Stimulated activated CD8-positive, alpha-beta memory T cell treated with anti-CD3 and anti-CD28 coated beads, Interleukin-4, amount 100 ng/mL, for 1 hour (primary cell): ENCODE results near the gene MAGEF1.
"Not testable (repeated sequence)": the region's sequence is repeated elsewhere in the genome, so short reads cannot be mapped to it uniquely, and the experiment has no call there.

Experiments used
- DNase-seq, 2 donors: peaks; one replicate each; pipeline ENCODE4 v3.0.0-alpha.2; 2020; ENCODE audit warnings: low read depth in 2 of 2, low spot score in 1 of 2

MAGEF1 gene

DNA sequence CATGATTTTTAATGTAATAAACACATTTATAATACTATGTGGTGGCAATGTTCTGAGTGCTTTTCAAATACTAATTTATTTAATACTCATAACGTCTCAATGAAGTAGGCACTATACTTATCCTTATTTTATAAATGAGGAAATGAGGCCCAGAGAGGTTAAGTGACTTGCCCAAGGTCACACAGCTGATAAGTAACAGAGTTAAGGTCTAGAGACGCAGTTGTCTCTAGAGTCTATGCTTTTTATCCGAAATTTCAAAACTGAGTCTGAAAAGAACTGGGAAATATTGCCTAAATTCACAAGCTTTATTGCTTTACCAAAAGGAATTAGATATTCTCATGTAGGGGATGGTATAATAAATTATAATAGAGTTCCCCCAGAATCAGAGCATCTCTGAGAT, 31.4 kb upstream of the MAGEF1 start:
- DNase-seq: no peak

- DNase-seq: no peak
Observed at GRCh38 chr3:184742676-184743135, 30.8 kb upstream of the MAGEF1 start.

DNA sequence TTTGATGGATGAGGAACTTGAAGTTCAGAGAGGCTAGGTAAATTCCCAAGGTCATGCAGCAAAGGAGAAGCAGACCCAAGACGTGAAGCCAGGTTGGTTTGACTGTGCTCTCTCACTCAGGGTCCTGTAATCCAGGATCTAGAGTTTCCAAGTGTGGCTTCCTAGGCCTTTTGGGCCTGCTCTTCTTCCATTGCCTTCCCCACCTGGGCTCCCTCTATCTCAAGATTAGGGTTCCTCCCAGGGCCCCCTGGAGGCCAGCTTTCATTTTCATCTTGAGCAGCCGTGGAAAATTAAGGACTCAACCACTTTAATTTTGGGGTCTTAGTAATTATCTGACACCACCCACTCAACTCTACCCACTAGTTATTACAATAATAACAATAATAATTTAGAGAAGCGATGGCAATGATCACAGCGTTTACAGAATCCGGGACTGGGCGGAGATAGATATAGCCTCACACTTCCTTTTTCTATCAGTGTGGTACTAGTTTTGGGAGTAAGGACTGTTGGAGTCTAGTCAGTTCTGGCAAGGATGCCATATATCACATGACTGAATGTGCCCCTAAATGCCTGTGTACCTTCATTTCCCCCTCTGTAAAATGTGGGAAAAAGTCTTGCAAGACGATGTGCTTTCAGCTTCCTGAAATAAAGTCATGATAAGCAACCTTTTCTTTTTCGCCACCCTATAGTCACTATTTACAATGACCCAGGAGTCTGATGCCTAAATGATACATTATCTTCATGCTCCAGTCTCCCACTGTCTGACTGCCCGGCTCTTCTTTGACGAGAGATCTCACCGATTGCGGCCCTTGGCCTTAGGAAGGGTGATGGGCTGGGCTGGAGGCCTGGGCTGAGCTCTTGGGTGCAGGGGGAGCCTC, 30.2 kb upstream of the MAGEF1 start:
- DNase-seq: no peak

DNA sequence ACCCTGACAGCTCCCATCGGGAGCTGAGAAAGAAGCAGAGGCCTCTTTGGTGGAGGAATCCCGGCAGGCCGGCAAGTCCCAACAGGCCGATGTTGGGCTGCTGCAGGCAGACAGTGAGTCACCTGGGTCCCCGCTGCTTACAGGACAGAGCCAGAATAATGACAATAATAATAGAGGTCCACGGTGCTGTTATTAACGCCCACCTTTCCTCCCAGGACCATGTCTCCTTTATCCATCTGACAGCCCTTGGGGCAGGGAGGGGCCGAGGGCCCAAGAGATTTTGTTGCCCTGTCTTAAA, 29.3 kb upstream of the MAGEF1 start:
- no peak for DNase-seq

DNA sequence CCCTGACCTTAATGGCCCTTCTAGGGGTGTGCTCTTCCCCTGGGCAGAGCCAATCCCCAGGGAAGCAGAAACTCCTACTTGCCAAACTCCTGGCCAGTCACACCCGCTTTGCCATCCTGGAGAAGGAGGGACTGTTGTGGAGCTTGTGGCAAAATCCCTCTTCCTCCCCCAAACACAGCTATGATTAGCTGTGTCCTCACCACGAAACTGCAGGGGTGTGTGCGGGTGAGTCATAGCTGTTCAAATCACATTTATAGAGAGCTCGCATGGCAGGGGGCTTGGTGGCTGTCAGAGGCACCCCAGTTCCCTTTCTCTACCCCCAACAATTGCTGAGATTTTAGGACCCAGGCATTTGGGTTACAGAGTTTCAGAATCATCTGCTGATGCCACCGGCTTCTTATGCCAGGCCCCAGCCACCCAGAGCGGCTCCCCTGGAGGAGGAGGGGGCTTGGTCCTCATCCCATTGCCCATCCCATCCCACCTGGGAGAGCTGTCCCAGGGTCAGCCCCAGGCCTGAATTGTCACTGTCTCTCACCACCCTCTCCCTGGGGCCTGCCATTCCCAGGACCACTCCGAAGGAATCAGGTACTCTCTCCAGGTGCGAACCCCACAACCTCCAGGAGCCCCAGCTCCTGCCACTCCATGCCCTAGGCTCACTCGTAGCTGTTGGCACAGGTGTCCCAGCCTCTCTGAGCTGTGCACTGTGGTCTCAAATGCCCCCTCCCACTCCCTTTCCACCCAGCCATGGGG, 28.8 kb upstream of the MAGEF1 start:
- no peak for DNase-seq

DNA sequence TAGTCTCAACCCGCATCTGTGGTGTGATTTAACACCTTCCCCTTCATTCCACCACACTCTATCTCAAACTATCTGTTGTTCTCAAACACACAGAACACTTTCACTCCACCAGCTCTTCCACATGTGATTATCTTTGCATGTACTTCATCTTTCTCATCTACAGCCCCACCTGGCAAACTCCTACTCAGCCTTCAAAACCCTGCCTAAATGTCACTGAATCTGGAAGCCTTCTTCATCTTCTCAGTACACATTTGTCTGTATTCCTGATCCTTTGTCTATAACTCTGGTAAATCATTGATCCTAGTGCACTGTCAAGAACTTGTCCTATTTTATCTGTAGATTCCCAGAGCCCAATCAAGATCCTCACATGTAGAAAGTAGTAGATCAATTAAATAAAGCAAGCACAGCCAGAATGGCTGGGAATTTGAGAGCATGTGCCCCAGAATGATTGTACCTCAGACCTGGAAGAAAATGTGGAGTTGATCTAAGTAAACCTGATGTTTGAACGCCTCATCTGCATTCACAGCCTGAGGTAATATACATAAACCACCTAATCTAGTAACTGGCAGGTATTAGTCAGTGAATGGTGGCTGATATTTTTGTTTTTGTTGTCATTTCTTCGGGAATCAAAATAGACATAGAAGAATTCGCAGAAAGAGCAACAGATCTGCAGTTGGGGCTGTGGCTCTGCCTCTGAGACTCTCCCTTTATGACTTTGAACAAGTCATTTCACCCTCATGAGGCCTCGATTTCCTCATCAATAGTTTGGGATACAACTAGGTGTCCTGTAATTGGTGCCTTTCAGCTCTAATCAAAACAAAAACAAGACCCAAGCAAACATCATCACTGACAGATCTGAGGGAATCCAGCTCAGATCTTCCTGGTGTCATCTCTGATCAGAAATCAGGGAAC, 28.0 kb upstream of the MAGEF1 start:
- DNase-seq: no peak

GRCh38 chr3:184738982-184739381, 27.1 kb upstream of the MAGEF1 start:
- DNase-seq: no peak

GRCh38 chr3:184738506-184738890, 26.6 kb upstream of the MAGEF1 start:
- no peak for DNase-seq

DNA sequence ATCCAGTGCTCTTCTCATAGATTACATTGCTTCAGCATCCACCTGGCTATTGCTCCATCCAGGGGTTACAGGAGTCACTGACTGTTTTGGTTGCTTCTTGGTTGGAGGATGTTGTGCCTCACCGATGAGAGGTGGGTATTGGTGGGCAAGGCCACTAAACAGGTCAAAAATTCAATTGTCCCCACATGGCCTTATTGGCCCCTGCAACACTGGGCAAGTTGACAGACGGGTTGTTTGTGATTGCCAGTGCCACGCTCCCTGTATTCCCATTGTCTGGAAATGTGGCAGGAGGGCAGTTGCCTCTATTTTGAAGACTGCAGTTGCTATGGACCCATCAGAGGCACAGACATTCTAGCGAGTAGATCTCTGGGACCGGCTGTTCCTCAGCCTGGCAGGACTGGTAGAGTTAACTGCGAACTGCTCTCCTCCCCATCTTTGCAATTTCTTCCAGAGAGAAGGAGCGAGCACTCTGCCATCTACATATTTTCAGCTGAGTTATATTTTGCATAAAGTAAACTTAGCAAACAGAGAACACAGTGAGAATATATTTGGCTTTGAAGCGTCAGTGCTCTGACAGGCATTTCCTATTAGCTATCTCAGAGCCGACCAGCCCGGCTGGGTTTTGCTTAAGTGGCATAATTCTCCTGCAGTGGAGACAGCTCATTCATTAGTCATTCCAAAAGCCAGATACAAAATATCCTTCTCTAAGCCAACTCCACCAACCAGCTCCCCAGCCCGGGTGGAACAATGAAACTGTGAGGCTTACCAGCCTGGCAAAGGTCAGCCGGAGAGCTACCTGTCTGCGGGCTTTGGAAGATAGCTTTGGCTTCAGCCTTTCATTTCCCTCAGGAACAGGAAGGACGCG, 26.0 kb upstream of the MAGEF1 start:
- no peak for DNase-seq

DNA sequence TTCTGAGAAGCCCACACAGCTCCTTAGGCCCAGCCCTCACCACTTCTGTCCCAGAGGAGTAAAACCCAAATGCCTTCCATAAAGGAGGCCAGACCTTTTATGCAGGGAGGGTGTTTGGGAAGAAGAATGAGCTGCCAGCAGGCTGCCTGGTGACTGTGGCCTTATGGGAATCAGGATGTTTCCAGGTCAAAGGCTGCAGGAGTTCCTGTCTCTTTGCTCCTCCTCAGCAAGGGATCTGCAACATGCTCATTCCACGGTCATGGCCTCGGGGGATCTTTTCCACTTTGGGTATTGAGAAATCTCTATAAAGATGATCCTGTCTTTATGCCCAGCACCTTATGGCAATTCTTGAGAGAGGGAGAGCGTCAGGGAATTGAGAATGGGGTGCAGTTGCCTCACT, 25.2 kb upstream of the MAGEF1 start:
- DNase-seq: no peak

GRCh38 chr3:184734903-184735701, 23.2 kb upstream of the MAGEF1 start:
- DNase-seq: no peak

GRCh38 chr3:184733971-184734608, 22.2 kb upstream of the MAGEF1 start:
- no peak for DNase-seq

DNA sequence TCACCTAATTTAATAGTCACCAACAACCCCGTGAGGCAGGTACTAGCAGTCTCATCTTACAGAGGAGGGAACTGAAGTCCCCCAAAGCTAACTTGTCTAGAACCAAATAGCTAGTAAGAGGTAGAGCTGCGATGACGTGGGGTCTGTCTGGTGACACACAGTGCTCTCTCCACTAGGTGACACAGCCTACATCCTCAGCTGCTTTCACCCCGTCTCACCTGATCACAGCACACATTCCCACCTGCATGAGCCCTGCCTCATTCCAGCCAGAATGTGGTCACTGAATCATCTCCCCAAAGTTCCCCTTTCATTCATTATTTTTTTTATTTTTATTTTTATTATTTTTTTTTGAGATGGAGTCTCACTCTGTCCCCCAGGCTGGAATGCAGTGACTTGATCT, 21.3 kb upstream of the MAGEF1 start:
- DNase-seq: no peak

DNA sequence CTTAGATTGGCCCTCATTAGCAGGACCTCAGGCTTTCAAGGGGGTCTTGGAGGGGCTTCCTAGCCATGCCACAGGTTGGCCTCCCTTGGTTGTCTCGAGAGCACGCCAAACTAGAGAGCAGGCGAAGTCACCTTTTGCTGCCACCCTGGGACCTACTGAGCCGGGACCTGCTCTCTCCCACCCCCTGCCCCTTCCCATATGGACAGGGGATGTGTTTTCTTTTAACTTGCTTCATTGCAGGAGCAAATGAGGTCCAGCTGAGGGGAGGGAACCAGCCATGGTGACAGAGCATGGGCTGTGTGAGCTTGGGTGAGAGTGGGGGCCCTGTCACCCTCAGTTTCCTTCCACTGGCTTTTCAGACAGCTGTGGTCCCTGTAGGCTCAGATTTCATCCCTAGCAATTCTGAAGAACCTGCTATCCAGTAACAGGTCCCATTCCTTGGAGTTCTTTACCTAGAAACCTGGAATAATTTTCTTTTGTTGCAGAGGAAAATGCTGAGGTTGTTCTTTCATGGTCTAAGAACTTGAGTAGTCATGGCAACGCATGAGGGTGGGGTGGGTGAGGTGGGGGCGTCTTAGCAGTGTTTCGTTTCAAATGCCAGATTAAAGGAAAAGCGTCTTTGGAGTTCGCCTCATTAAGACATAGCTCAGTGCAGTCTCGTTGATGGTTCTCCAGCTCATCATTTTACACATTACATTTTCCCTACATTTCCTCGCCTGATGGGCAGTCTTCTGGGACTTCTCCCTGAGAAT, 20.1 kb upstream of the MAGEF1 start:
- DNase-seq: no peak

DNA sequence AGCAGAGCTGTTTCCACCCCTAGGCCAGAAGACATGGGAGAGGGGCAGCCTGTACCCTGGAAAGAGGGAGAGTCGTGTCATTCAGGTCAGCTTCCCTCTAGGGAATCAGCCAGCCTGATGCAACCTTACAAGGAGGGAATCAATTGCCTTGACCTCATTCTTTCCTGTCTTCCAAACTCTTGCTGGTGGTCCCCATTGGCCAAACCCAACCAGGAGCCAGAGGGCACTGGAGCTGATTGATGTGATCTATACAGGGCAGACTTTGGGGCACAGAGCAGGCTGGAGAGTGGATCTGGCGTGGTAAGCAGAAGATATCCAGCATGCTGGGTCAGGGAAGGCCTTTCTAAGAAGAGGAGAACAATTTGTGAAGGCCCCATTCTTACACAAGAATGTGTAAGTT, 19.1 kb upstream of the MAGEF1 start:
- no peak for DNase-seq

DNA sequence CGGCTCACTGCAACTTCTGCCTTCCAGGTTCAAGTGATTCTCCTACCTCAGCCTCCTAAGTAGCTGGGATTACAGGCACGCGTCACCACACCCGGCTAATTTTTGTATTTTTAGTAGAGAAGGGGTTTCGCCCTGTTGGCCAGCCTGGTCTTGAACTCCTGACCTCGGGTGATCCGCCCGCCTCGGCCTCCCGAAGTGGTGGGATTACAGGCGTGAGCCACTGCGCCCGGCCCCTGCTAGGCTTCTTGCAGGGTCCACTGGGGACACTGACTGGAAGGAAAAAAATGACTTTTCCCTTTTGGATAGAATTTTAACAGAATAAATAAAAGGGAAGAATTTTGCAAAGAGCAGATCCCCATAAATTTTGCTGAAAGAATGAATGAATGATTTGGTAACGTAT, 17.3 kb upstream of the MAGEF1 start:
- not testable (repeated sequence) for DNase-seq

DNA sequence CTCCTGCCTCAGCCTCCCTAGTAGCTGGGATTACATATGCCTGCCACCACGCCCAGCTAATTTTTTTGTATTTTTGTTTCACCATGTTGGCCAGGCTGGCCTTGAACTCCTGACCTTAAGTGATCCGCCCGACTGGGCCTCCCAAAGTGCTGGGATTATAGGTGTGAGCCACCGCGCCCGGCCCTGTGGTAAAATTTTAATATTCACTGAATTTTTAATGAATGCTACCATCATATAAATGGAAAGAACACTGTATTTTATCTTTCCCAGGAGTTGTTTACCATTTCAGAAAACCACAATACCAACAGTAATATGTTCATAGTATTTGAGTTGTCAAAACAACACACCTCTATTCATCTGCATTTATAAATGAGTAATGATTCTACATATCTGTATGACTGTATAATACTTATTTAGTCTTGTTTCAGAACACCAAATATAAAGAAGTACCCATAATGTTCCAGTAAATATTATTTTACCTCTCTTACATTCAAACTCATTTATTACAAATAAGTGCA, 16.2 kb upstream of the MAGEF1 start:
- no peak for DNase-seq

GRCh38 chr3:184727357-184728009, 15.6 kb upstream of the MAGEF1 start:
- no peak for DNase-seq
